CD4-positive, alpha-beta T cell treated with Interferon alpha-2 for 1 hour (primary cell): ENCODE data around the gene TRIM59.
"Not testable (repeated sequence)": the region's sequence is repeated elsewhere in the genome, so short reads cannot be mapped to it uniquely, and the experiment has no call there.

Experiments
- DNase-seq, 2 donors: peaks; one replicate each; pipeline ENCODE4 v3.0.0-alpha.2; 2020 to 2022

TRIM59 gene

DNA sequence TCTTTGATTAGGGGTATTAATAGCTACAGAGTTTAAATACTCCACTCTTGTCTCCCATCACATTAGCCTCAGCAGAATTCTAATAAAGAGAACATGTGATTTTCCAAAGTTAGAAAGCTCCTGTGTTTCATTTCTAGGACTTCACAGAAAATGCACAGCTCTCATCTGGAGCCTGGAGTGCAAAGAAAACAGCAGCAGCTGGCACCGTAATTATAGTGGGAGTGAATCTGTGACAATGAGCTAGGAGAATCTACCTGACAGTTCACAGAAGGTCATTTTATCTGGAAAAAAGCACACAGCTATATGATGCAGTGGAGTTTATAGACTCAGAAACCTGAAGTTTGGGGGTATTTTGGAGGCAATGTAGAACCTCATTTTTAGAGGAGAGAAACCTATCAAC, 5.4 kb upstream of the TRIM59 start:
- DNase-seq, result no peak

- not testable (repeated sequence) for DNase-seq
These were observed 2.7 kb upstream of the TRIM59 start for GRCh38 chr3:160452251-160452650.

GRCh38 chr3:160451602-160452001, 2.0 kb upstream of the TRIM59 start:
- no peak for DNase-seq

- no peak for DNase-seq
These were observed 1.3 kb upstream of the TRIM59 start for GRCh38 chr3:160450846-160451245.

GRCh38 chr3:160448845-160449635, 546 bp downstream of the TRIM59 start:
- DNase-seq, result peak in 1 of 2 donors; percentile 37

- no peak for DNase-seq
These were observed 2.0 kb downstream of the TRIM59 start for GRCh38 chr3:160447544-160447943.

GRCh38 chr3:160446522-160447056, 3.0 kb downstream of the TRIM59 start:
- DNase-seq, result no peak

- no peak for DNase-seq
These were observed 3.7 kb downstream of the TRIM59 start for GRCh38 chr3:160445854-160446253.

- no peak for DNase-seq
These were observed 5.2 kb downstream of the TRIM59 start for GRCh38 chr3:160444411-160444810.

DNA sequence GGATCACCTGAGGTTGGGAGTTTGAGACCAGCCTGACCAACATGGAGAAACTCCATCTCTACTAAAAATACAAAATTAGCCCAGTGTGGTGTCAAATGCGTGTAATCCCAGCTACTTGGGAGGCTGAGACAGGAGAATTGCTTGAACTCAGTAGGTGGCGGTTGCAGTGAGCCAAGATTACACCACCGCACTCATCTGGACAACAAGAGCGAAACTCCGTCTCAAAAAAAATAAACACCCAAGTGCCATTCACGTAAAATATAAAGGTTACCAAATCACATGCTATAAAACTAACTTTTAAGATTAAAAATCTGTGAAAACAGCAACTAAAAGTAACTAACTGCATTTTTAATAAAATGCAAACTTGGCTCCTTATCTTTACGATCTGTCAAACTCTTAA, 8.9 kb downstream of the TRIM59 start:
- no peak for DNase-seq

DNA sequence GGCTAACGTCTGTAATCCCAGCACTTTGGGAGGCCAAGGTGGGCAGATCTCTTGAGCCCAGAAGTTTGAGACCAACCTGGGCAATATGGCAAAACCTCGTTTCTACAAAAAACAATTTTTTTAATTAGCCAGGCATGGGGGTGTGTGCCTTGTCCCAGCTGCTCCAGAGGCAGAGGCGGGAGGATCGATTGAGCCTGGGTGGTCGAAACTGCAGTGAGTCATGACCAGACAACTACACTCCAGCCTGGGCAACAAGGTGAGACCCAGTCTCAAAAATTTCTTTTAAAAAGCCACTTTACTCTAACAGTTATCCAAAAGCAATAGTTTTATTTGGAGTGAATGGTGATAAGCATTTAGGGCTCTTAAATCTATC, 12.5 kb downstream of the TRIM59 start:
- DNase-seq, result no peak

- DNase-seq, result no peak
These were observed 13.8 kb downstream of the TRIM59 start for GRCh38 chr3:160435747-160436146.

GRCh38 chr3:160435095-160435494, 14.5 kb downstream of the TRIM59 start:
- DNase-seq, result no peak

- no peak for DNase-seq
These were observed 15.5 kb downstream of the TRIM59 start for GRCh38 chr3:160434071-160434470.

GRCh38 chr3:160427832-160428424, 21.7 kb downstream of the TRIM59 start:
- DNase-seq, result no peak

DNA sequence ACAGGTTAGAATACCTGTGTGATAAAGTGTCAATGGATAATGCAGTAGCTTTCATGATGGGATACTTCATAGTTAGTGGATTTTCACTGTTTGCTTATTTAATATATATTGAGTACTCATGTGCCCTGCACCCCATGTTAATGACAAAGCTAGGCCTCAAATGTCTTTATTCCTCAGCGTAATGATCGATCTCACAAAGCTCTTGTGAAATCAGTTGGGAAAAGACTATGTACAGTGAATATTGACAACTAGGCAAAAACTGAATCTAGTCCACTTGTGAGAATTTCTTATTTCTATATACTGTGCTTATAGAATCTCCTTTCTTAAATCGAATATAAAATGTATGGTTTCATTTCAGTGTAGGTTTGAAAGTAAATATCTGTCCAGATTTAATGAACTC, 32.3 kb downstream of the TRIM59 start:
- no peak for DNase-seq

GRCh38 chr3:160413613-160414248, 35.9 kb downstream of the TRIM59 start:
- DNase-seq, result peak; percentile 70 to 79

- DNase-seq, result no peak
These were observed 37.1 kb downstream of the TRIM59 start for GRCh38 chr3:160412477-160412876.

GRCh38 chr3:160409812-160410610, 39.6 kb downstream of the TRIM59 start:
- no peak for DNase-seq

DNA sequence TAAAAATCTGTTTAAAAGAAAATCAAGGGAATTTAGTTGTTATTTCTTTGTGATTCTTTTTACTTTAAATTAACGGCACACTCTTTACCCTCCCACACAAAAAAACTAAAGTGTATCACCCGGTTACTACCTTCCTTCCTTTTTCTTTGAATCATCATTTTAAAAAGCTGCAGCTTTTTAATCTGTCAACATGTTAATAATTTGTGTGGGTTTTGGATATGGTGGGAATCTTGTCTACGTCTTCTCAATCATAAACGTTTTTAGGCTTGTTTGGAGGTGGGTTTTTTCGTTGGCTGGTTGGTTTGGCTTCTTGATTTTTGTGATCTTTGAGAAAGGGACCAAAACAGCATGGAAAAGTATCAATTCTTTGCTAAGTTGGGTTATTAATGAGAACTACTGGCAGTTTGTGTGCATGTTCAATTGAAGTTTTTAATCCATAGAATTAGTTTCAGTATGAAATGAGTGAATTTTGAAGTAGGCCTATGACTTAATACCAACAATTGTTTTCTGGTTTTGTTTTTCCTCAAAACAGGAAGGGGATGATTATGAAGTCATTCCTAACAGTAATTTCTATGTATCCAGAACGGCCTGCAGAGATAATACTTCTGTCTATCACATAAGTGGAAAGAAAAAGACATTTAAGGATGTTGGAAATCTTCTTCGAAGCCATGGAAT, 45.7 kb downstream of the TRIM59 start:
- no peak for DNase-seq

DNA sequence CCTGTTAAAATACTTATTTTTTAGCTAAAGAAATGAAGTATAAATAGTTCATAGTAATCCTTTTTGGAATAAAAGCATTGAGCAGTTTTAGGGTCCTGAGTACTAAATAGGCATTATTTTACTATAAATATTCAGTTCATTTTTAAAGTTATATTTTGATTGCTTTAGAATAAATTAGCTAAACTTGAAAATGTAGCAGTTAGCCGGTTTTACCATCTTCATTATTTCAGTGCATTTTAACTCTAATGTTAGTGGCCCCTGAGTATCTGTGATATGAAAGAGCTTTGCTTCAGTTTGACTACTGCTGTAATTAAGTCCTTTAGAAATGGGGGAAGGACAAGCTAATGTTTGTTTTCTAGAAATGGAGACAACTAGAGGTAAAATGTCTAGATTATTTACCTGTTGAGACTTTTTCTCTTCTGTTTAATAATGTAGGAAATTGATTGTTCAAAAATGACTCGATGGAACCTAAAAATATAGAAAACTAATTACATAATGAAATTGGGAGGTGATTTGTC, 46.5 kb downstream of the TRIM59 start:
- DNase-seq, result no peak
